HCT116 (cell line): Measurements from ENCODE around the gene ZNF12. TPM values are rescaled to one million over a fixed set of nuclear protein-coding genes. Genes with fewer than 3 reads are reported as not detected.

Source experiments
- ATAC-seq: fragments of 200-7000 bp; cut with Tn5 transposase; 2 replicates; pipeline ENCODE4 v1.9.1; 2020; ENCODE audit warnings: mild to moderate bottlenecking, moderate library complexity
- BruUV-seq: library from RNA; stranded (reverse); fragments of 400-500 nt; replicated peaks from 2 replicates; lab custom pipeline; 2021; lab: Mats Ljungman, UMichigan
- CTCF ChIA-PET: fragments of 300-600 bp; sonication (Branson Sonifier 250); formaldehyde crosslinking; loops from one replicate; lab custom pipeline; 2021; ENCODE audit warnings: antibody characterized with exemption; lab: Charles Lee
- POLR2A ChIA-PET: fragments of 300-600, 350-600 bp; sonication (Branson Sonifier 250); formaldehyde crosslinking; loops from one replicate; lab custom pipeline; 2021; ENCODE audit warnings: antibody characterized with exemption; lab: Charles Lee
- RAD21 ChIA-PET, 2 experiments: fragments of 300-600 bp; sonication (Branson Sonifier 250); formaldehyde crosslinking; loops; one replicate each; lab custom pipeline; 2023; ENCODE audit warnings: low total read pairs in 2 of 2; ENCODE audit not compliant: uncharacterized antibody in 2 of 2, unreplicated experiment in 2 of 2, low non-redundant PET in 1 of 2; lab: Charles Lee
- DNase-seq: peaks from one replicate; pipeline ENCODE4 v3.0.0-alpha.2; 2010; ENCODE audit warnings: low read depth, low spot score
- H2AFZ ChIP-seq: fragments of 200-600 bp; shearing (Covaris generic), sonication (generic); 2 replicates; pipeline ENCODE4 v1.6.1; 2017; ENCODE audit warnings: low read depth, mixed run types, mixed read lengths, antibody characterized with exemption, low read length; ENCODE audit not compliant: poor library complexity, severe bottlenecking
- H3K27ac ChIP-seq: 2 replicates; pipeline ENCODE4 v1.5.1; 2012; ENCODE audit warnings: low read depth, low read length
- H3K27me3 ChIP-seq: fragments of 200-600 bp; sonication (generic); 2 replicates; pipeline ENCODE4 v1.6.1; 2016; ENCODE audit warnings: mixed run types, low read length, mixed read lengths; ENCODE audit not compliant: insufficient read depth
- H3K36me3 ChIP-seq, 2 experiments: fragments of 200-500 bp in 1 of 2; fragments of 200-600 bp in 1 of 2; sonication (Bioruptor generic) in 1 of 2; sonication (generic) in 1 of 2; 2 replicates each; pipeline versions ENCODE4 v1.5.1 to v1.6.1; 2014 to 2016; ENCODE audit warnings: low read length in 2 of 2, inconsistent platforms in 1 of 2, mixed read lengths in 1 of 2, mixed run types in 1 of 2; ENCODE audit not compliant: insufficient read depth in 2 of 2, control insufficient read depth in 1 of 2
- H3K4me1 ChIP-seq, 2 experiments: fragments of 200-600 bp in 1 of 2; sonication (generic) in 1 of 2; 2 replicates each; pipeline versions ENCODE4 v1.5.1 to v1.6.1; 2012 to 2017; ENCODE audit warnings: low read length in 2 of 2, inconsistent platforms in 1 of 2, mild to moderate bottlenecking in 1 of 2, mixed read lengths in 1 of 2, mixed run types in 1 of 2, moderate library complexity in 1 of 2; ENCODE audit not compliant: insufficient read depth in 2 of 2, control insufficient read depth in 1 of 2
- H3K4me2 ChIP-seq: fragments of 200-600 bp; sonication (generic); 2 replicates; pipeline ENCODE4 v1.6.1; 2017; ENCODE audit warnings: mixed run types, low read length, mixed read lengths
- H3K4me3 ChIP-seq, 2 experiments: fragments of 200-600 bp in 1 of 2; sonication (generic) in 1 of 2; replicated peaks in 1 of 2; 2 replicates each; pipeline ENCODE4 v1.5.1; 2011 to 2016; ENCODE audit warnings: low read length in 2 of 2, control low read depth in 1 of 2, low read depth in 1 of 2, mild to moderate bottlenecking in 1 of 2, mixed read lengths in 1 of 2, mixed run types in 1 of 2
- H3K79me2 ChIP-seq: fragments of 200-600 bp; sonication (generic); 2 replicates; pipeline ENCODE4 v1.6.1; 2017; ENCODE audit warnings: mild to moderate bottlenecking, mixed run types, low read length, moderate library complexity, mixed read lengths; ENCODE audit not compliant: insufficient read depth
- H3K9ac ChIP-seq: fragments of 200-600 bp; sonication (generic); 2 replicates; pipeline ENCODE4 v1.6.1; 2016; ENCODE audit warnings: low read length, mixed read lengths
- H3K9me2 ChIP-seq: fragments of 200-600 bp; sonication (generic), shearing (Covaris generic); 2 replicates; pipeline ENCODE4 v1.6.1; 2017; ENCODE audit warnings: mixed run types, mild to moderate bottlenecking, moderate library complexity; ENCODE audit not compliant: insufficient read depth
- H3K9me3 ChIP-seq, 2 experiments: fragments of 200-500 bp in 1 of 2; fragments of 200-600 bp in 1 of 2; sonication (Bioruptor generic) in 1 of 2; sonication (generic) in 1 of 2; 2 replicates each; pipeline ENCODE4 v1.6.1; 2014 to 2017; ENCODE audit warnings: low read length in 2 of 2, mixed read lengths in 2 of 2, inconsistent platforms in 1 of 2, low read depth in 1 of 2, mild to moderate bottlenecking in 1 of 2, mixed run types in 1 of 2, moderate library complexity in 1 of 2; ENCODE audit not compliant: control insufficient read depth in 1 of 2, insufficient read depth in 1 of 2
- H4K20me1 ChIP-seq: fragments of 200-600 bp; sonication (generic), shearing (Covaris generic); 2 replicates; pipeline ENCODE4 v1.6.1; 2017; ENCODE audit warnings: mixed run types, mild to moderate bottlenecking, moderate library complexity; ENCODE audit not compliant: insufficient read depth
- ATF3 ChIP-seq: IDR thresholded peaks from 2 replicates; pipeline ENCODE4 v1.6.1; 2012
- CBX3 ChIP-seq: IDR thresholded peaks from 2 replicates; pipeline ENCODE4 v1.6.1; 2012; ENCODE audit warnings: low read depth
- CTCF ChIP-seq, 3 experiments: fragments of 200-600 bp in 1 of 3; sonication (generic) in 1 of 3; IDR thresholded peaks in 2 of 3; conservative IDR thresholded peaks in 1 of 3; 2 replicates each; pipeline ENCODE4 v1.5.1; 2012 to 2017; ENCODE audit warnings: low read depth in 2 of 3, low read length in 2 of 3, antibody characterized with exemption in 1 of 3, borderline replicate concordance in 1 of 3, control low read depth in 1 of 3, mild to moderate bottlenecking in 1 of 3, mixed read lengths in 1 of 3, mixed run types in 1 of 3, moderate library complexity in 1 of 3; ENCODE audit not compliant: insufficient read depth in 1 of 3
- EGR1 ChIP-seq: IDR thresholded peaks from 2 replicates; pipeline ENCODE4 v1.6.1; 2012; ENCODE audit warnings: low read depth
- EZH2 ChIP-seq: fragments of 200-600 bp; sonication (generic); IDR thresholded peaks from 2 replicates; pipeline ENCODE4 v1.6.1; 2017; ENCODE audit warnings: antibody characterized with exemption, mixed run types
- EZH2phosphoT487 ChIP-seq: fragments of 200-600 bp; IDR thresholded peaks from 2 replicates; pipeline ENCODE4 v1.6.1; 2018; ENCODE audit warnings: antibody characterized with exemption, borderline replicate concordance
- FOSL1 ChIP-seq: IDR thresholded peaks from 2 replicates; pipeline ENCODE4 v1.6.1; 2012; ENCODE audit warnings: low read depth
- JUND ChIP-seq: IDR thresholded peaks from 2 replicates; pipeline ENCODE4 v1.6.1; 2012
- MAX ChIP-seq: IDR thresholded peaks from 2 replicates; pipeline ENCODE4 v1.6.1; 2012
- POLR2AphosphoS5 ChIP-seq: IDR thresholded peaks from 2 replicates; pipeline ENCODE4 v1.6.1; 2011; ENCODE audit warnings: mild to moderate bottlenecking, low read depth, low read length, moderate library complexity
- SIN3A ChIP-seq: IDR thresholded peaks from 2 replicates; pipeline ENCODE4 v1.6.1; 2012; ENCODE audit warnings: low read depth
- SRF ChIP-seq: IDR thresholded peaks from 2 replicates; pipeline ENCODE4 v1.6.1; 2012; ENCODE audit warnings: low read depth
- TCF7L2 ChIP-seq: IDR thresholded peaks from 2 replicates; pipeline ENCODE4 v1.7.0; 2011; ENCODE audit warnings: borderline replicate concordance, inconsistent platforms; ENCODE audit not compliant: insufficient read depth, insufficient read length; ENCODE audit errors: extremely low read depth
- YY1 ChIP-seq: IDR thresholded peaks from 2 replicates; pipeline ENCODE4 v1.6.1; 2011; ENCODE audit warnings: low read length, low read depth, moderate library complexity, mild to moderate bottlenecking; ENCODE audit not compliant: insufficient replicate concordance; ENCODE audit errors: extremely low read depth
- ZBTB33 ChIP-seq: IDR thresholded peaks from 2 replicates; pipeline ENCODE4 v1.6.1; 2011; ENCODE audit warnings: mild to moderate bottlenecking, low read length, moderate library complexity; ENCODE audit not compliant: insufficient replicate concordance; ENCODE audit errors: extremely low read depth
- ZFX ChIP-seq: fragments of 450-650 bp; IDR thresholded peaks from 2 replicates; pipeline ENCODE4 v1.6.1; 2017
- intact Hi-C: fragments of 100-400 bp; cut with micrococcal nuclease; formaldehyde crosslinking; loops from 2 replicates; pipeline ENCODE4 v1.10.0; 2022
- total RNA-seq: library from RNA; stranded (reverse); gene quantifications from one replicate; pipeline ENCODE4 v1.2.1, GENCODE V29; 2021; ENCODE audit not compliant: unreplicated experiment

The ZNF12 gene
- total RNA-seq, 1 experiment from 2014 or later: 19.0 TPM

- Histone ChIP-seq H3K4me3 (no peak overlapping the region), H3K4me2 (peak overlapping the region; percentile 88; the same call in 1 of the 2 replicates), H2AFZ (no peak overlapping the region), H3K4me1 (peaks cover 2 to 17% of the 10 kb centered on the region in 2 experiments; a peak in 2 of 4 replicates), H3K79me2 (peaks cover 44% of the 10 kb centered on the region), H3K9me3 (no peaks in the 10 kb centered on the region), H4K20me1 (no peaks in the 10 kb centered on the region), H3K27me3 (no peaks in the 10 kb centered on the region), H3K9ac (no peak overlapping the region), H3K9me2 (no peaks in the 10 kb centered on the region), H3K27ac (no peak overlapping the region), H3K36me3 (peaks cover 14 to 15% of the 10 kb centered on the region in 2 experiments; a peak in 2 of 4 replicates)
- intact Hi-C loops: no loop called here
- CTCF ChIA-PET: no interaction called here
- RAD21 ChIA-PET: no interaction called here
- DNase-seq (no peak), ATAC-seq (no peak)
- POLR2A ChIA-PET: no interaction called here
- BruUV-seq: no TSS peak
- TF ChIP-seq JUND (no peak), POLR2AphosphoS5 (no peak), EZH2phosphoT487 (no peak), EZH2 (no peak), FOSL1 (no peak), CTCF (IDR thresholded peaks at IDR 0.05 in 2 of 3, conservative IDR thresholded peaks at IDR 0.05 in 1 of 3; ENCODE audit: borderline replicate concordance in 1 of 3, insufficient read depth in 1 of 3, low read depth in 2 of 3, low read length in 2 of 3) (no peak), ZBTB33 (no peak), SIN3A (no peak), ZFX (no peak), YY1 (no peak), CBX3 (no peak), TCF7L2 (no peak), SRF (no peak), ATF3 (no peak), EGR1 (no peak), MAX (no peak)
Measured at GRCh38 chr7:6639032-6639431, 67.7 kb downstream of the ZNF12 start.
